GM12878 (cell line): ENCODE results near the gene SMARCB1. TPM values are rescaled to one million over a fixed set of nuclear protein-coding genes. Genes with fewer than 3 reads are reported as not detected.
A peak's percentile ranks its signal among the peaks of the same experiment; 100 is the strongest.

Experiments
- ATAC-seq: fragments of 200-7000 bp; cut with Tn5 transposase; 3 replicates; pipeline ENCODE4 v1.9.1; 2020; ENCODE audit warnings: mild to moderate bottlenecking, moderate library complexity
- Bru-seq: library from RNA; stranded (reverse); fragments of 400-500 nt; gene quantifications from one replicate; lab custom pipeline; 2021; lab: Mats Ljungman, UMichigan
- BruChase-seq, 2 experiments: library from RNA; stranded (reverse); fragments of 400-500 nt; gene quantifications; one replicate each; lab custom pipeline; 2021; lab: Mats Ljungman, UMichigan
- BruUV-seq: library from RNA; stranded (reverse); fragments of 400-500 nt; replicated peaks from 2 replicates; lab custom pipeline; 2021; lab: Mats Ljungman, UMichigan
- CTCF ChIA-PET: fragments of 300-600 bp; sonication (Branson Sonifier 250); formaldehyde crosslinking; extraction: SDS; loops from one replicate; lab custom pipeline; 2021; ENCODE audit warnings: inconsistent platforms; lab: Yijun Ruan, JAX
- POLR2A ChIA-PET: fragments of 350-600 bp; formaldehyde crosslinking; extraction: SDS; loops from one replicate; lab custom pipeline; 2021; ENCODE audit warnings: inconsistent platforms; lab: Charles Lee
- RAD21 ChIA-PET: fragments of 300-600 bp; sonication (Branson Sonifier 250); formaldehyde crosslinking; loops from one replicate; lab custom pipeline; 2023; ENCODE audit warnings: antibody characterized with exemption; ENCODE audit not compliant: unreplicated experiment; lab: Charles Lee
- SMC1A ChIA-PET: fragments of 300-600 bp; sonication (Branson Sonifier 250); formaldehyde crosslinking; loops from one replicate; lab custom pipeline; 2023; ENCODE audit not compliant: unreplicated experiment, uncharacterized antibody; lab: Charles Lee
- DNase-seq: peaks from one replicate; pipeline ENCODE4 v3.0.0-alpha.2; 2011; ENCODE audit warnings: low read depth, low spot score
- FAIRE-seq: peaks from 3 replicates; lab custom pipeline; 2011; peaks lifted over from hg19 to GRCh38; lab: Jason Lieb, UNC
- H2AFZ ChIP-seq: 2 replicates; pipeline ENCODE4 v1.6.0; 2011; ENCODE audit warnings: low read depth, low read length, control low read depth; ENCODE audit not compliant: control insufficient read depth
- H3K27ac ChIP-seq: 2 replicates; pipeline ENCODE4 v1.5.1; 2011; ENCODE audit warnings: control low read depth; ENCODE audit not compliant: control insufficient read depth, insufficient read depth
- H3K27me3 ChIP-seq, 2 experiments: replicated peaks in 1 of 2; 2 replicates each; pipeline versions ENCODE4 v1.6.0 to v1.6.1; 2011; ENCODE audit warnings: low read length in 1 of 2; ENCODE audit not compliant: control insufficient read depth in 2 of 2, insufficient read depth in 2 of 2
- H3K36me3 ChIP-seq, 2 experiments: 2 replicates each; pipeline ENCODE4 v1.5.1; 2011; ENCODE audit warnings: low read length in 1 of 2; ENCODE audit not compliant: control insufficient read depth in 2 of 2, insufficient read depth in 2 of 2
- H3K4me1 ChIP-seq: 2 replicates; pipeline ENCODE4 v1.6.1; 2011; ENCODE audit warnings: mild to moderate bottlenecking, low read length, moderate library complexity, mixed read lengths; ENCODE audit not compliant: control insufficient read depth, insufficient read depth
- H3K4me2 ChIP-seq: 2 replicates; pipeline ENCODE4 v1.6.0; 2011; ENCODE audit warnings: control low read depth; ENCODE audit not compliant: control insufficient read depth, insufficient read depth
- H3K4me3 ChIP-seq: fragments of 200-600 bp; sonication (generic); 2 replicates; pipeline ENCODE4 v1.5.1; 2016
- H3K79me2 ChIP-seq: 2 replicates; pipeline ENCODE4 v1.6.0; 2011; ENCODE audit warnings: low read length; ENCODE audit not compliant: control insufficient read depth, insufficient read depth
- H3K9ac ChIP-seq: 2 replicates; pipeline ENCODE4 v1.8.0; 2011; ENCODE audit warnings: low read length, control low read depth, mixed read lengths; ENCODE audit not compliant: control insufficient read depth, insufficient read depth
- H3K9me3 ChIP-seq: replicated peaks from 3 replicates; pipeline ENCODE4 v1.5.1; 2011; ENCODE audit warnings: mild to moderate bottlenecking, low read length; ENCODE audit not compliant: control insufficient read depth, insufficient read depth
- H4K20me1 ChIP-seq: 2 replicates; pipeline ENCODE4 v1.6.0; 2011; ENCODE audit not compliant: control insufficient read depth, insufficient read depth
- BHLHE40 ChIP-seq, 2 experiments: fragments of 450-650 bp in 1 of 2; IDR thresholded peaks; 2 replicates each; pipeline ENCODE4 v1.6.1; 2011 to 2017; ENCODE audit warnings: low read depth in 2 of 2, borderline replicate concordance in 1 of 2, improper control_type of control experiment in 1 of 2, low read length in 1 of 2, mild to moderate bottlenecking in 1 of 2
- LARP7 ChIP-seq: fragments of 450-650 bp; IDR thresholded peaks from 2 replicates; pipeline ENCODE4 v1.6.1; 2017; ENCODE audit warnings: mild to moderate bottlenecking
- MTA2 ChIP-seq: fragments of 450-650 bp; IDR thresholded peaks from 2 replicates; pipeline ENCODE4 v1.6.1; 2016; ENCODE audit warnings: low read depth, mild to moderate bottlenecking, moderate library complexity
- NKRF ChIP-seq: fragments of 450-650 bp; conservative IDR thresholded peaks from 2 replicates; pipeline ENCODE4 v1.6.1; 2017; ENCODE audit warnings: mild to moderate bottlenecking, moderate library complexity
- POLR2A ChIP-seq: IDR thresholded peaks from 2 replicates; pipeline ENCODE4 v1.6.1; 2011; ENCODE audit warnings: low read depth, mild to moderate bottlenecking, low read length
- POU2F2 ChIP-seq: IDR thresholded peaks from 3 replicates; pipeline ENCODE4 v1.6.1; 2011; ENCODE audit warnings: low read depth, mild to moderate bottlenecking, low read length, borderline replicate concordance
- RUNX3 ChIP-seq: IDR thresholded peaks from 2 replicates; pipeline ENCODE4 v1.6.1; 2012; ENCODE audit warnings: low read length, inconsistent platforms
- SKIL ChIP-seq: fragments of 450-650 bp; IDR thresholded peaks from 2 replicates; pipeline ENCODE4 v1.6.1; 2017; ENCODE audit warnings: mild to moderate bottlenecking, low read depth, inconsistent platforms; ENCODE audit not compliant: poor library complexity, severe bottlenecking
- SMARCA5 ChIP-seq: fragments of 450-650 bp; IDR thresholded peaks from 2 replicates; pipeline ENCODE4 v1.6.1; 2017; ENCODE audit warnings: mild to moderate bottlenecking
- SP1 ChIP-seq: IDR thresholded peaks from one replicate; pipeline ENCODE4 v1.6.1; 2011; ENCODE audit warnings: low read depth, low read length
- SREBF2 ChIP-seq: IDR thresholded peaks from 2 replicates; pipeline ENCODE4 v1.6.1; 2012; ENCODE audit warnings: mild to moderate bottlenecking, low read length
- TCF3 ChIP-seq: IDR thresholded peaks from 2 replicates; pipeline ENCODE4 v1.6.1; 2012; ENCODE audit warnings: low read depth, mild to moderate bottlenecking, low read length, borderline replicate concordance; ENCODE audit not compliant: insufficient read depth
- WGBS: methylation state at CpG from one replicate; pipeline ENCODE4 v1.1.6; 2016; ENCODE audit warnings: low lambda C conversion rate; ENCODE audit not compliant: insufficient replicate concordance, insufficient coverage; ENCODE audit errors: missing lambda C conversion rate; 5-methylcytosine and 5-hydroxymethylcytosine counted together
- in situ Hi-C: fragments of 300-500 bp; cut with MboI; formaldehyde crosslinking; loops from 9 replicates; pipeline ENCODE4 v1.14.3; 2018; ENCODE audit warnings: mixed read lengths
- intact Hi-C: fragments of 100-400 bp; cut with micrococcal nuclease; formaldehyde crosslinking; loops from one replicate; pipeline ENCODE4 v1.14.2; 2022; ENCODE audit not compliant: unreplicated experiment
- long read RNA-seq, 2 experiments: library from polyadenylated mRNA; unstranded; transcript quantifications; one replicate each; pipeline ENCODE4 v2.0.0, GENCODE V29; 2019 to 2020
- polyA minus RNA-seq, 3 experiments: library from RNA; depleted of rRNA, polyadenylated mRNA; stranded (reverse); fragments of >200 nt; gene quantifications; 2 replicates each; pipeline ENCODE4 v1.2.3, GENCODE V29; 2011
- polyA plus RNA-seq, 11 experiments: library from polyadenylated mRNA; depleted of rRNA in 4 of 11; unstranded in 6 of 11; stranded (reverse) in 5 of 11; fragments of >200 nt; fragmentation: Nextera tagmentation in 4 of 11; fragmentation: Illumina TruSeq in 1 of 11; extraction: Ambion mirVana in 4 of 11; extraction: Trizol in 1 of 11; gene quantifications; 1 replicate in 1 of 11; 2 replicates in 10 of 11; pipeline versions ENCODE4 v1.2.1 to v1.2.3, GENCODE V29; 2011 to 2016; ENCODE audit warnings: inconsistent platforms in 2 of 11, missing spikeins in 2 of 11, low read depth in 1 of 11
- total RNA-seq, 4 experiments: library from RNA; depleted of rRNA in 3 of 4; stranded (reverse); fragments of >200 nt in 3 of 4; fragmentation: Illumina TruSeq in 1 of 4; extraction: Trizol in 1 of 4; gene quantifications; 2 replicates each; pipeline versions ENCODE4 v1.2.1 to v1.2.3, GENCODE V29; 2013 to 2021

SMARCB1 gene
- total RNA-seq (2013; cell fraction: nucleolus; rRNA removed) = 112 and 119 TPM in 2 replicates
- total RNA-seq (2014; rRNA removed) (167 and 177 TPM in 2 replicates), total RNA-seq (2014; rRNA removed; fragmentation: Illumina TruSeq; extraction: Trizol) (108 and 112 TPM in 2 replicates), total RNA-seq (2021) (179 and 185 TPM in 2 replicates), polyA plus RNA-seq (2011; rRNA removed) (183 and 187 TPM in 2 replicates), polyA plus RNA-seq (2014; fragmentation: Illumina TruSeq; extraction: Trizol) (130 and 198 TPM in 2 replicates), polyA plus RNA-seq (2014; fragmentation: Nextera tagmentation; extraction: Ambion mirVana) (10 to 100 TPM in 1 of 2 experiments, 1 to 10 TPM in 1; 9.1 to 17.9 TPM), polyA plus RNA-seq (2014; rRNA removed) (215 and 239 TPM in 2 replicates), polyA plus RNA-seq (2016; fragmentation: Nextera tagmentation; extraction: Ambion mirVana) (100 to 1,000 TPM; 192 to 207 TPM), polyA minus RNA-seq (2011; rRNA and poly(A)+ RNA removed) (104 and 119 TPM in 2 replicates), Bru-seq, nascent RNA (percentile 80 among the genes with signal in this experiment), BruChase-seq, experiment 1, labeled RNA remaining after a 6-hour chase (percentile 85 among the genes with signal in this experiment), BruChase-seq, experiment 2, labeled RNA remaining after a 2-hour chase (percentile 76 among the genes with signal in this experiment)
- 81.1 TPM for polyA plus RNA-seq (2011; ENCODE audit: low read depth)
- 136 and 163 TPM in 2 replicates for polyA plus RNA-seq (2011; cell fraction: cytosol; rRNA removed)
- polyA plus RNA-seq (2011; cell fraction: nucleus; rRNA removed) = 103 and 127 TPM in 2 replicates
- polyA plus RNA-seq (2012) = 150 and 176 TPM in 2 replicates
- polyA minus RNA-seq (2011; cell fraction: cytosol; rRNA and poly(A)+ RNA removed) = 23.8 and 37.5 TPM in 2 replicates
- 26.4 and 66.3 TPM in 2 replicates for polyA minus RNA-seq (2011; cell fraction: nucleus; rRNA and poly(A)+ RNA removed)
- long read RNA-seq, experiment 1, full-length matches to known transcripts = 123 of 138 reads
- long read RNA-seq, experiment 1, partial matches to known transcripts = 4 of 138 reads
- long read RNA-seq, experiment 1, other reads (novel, unspliced or antisense) = 11 of 138 reads
- long read RNA-seq, experiment 2, full-length matches to known transcripts = 7 of 12 reads
- long read RNA-seq, experiment 2, partial matches to known transcripts = 5 of 12 reads
- long read RNA-seq, experiment 2, other reads (novel, unspliced or antisense) = 0 of 12 reads

DNA sequence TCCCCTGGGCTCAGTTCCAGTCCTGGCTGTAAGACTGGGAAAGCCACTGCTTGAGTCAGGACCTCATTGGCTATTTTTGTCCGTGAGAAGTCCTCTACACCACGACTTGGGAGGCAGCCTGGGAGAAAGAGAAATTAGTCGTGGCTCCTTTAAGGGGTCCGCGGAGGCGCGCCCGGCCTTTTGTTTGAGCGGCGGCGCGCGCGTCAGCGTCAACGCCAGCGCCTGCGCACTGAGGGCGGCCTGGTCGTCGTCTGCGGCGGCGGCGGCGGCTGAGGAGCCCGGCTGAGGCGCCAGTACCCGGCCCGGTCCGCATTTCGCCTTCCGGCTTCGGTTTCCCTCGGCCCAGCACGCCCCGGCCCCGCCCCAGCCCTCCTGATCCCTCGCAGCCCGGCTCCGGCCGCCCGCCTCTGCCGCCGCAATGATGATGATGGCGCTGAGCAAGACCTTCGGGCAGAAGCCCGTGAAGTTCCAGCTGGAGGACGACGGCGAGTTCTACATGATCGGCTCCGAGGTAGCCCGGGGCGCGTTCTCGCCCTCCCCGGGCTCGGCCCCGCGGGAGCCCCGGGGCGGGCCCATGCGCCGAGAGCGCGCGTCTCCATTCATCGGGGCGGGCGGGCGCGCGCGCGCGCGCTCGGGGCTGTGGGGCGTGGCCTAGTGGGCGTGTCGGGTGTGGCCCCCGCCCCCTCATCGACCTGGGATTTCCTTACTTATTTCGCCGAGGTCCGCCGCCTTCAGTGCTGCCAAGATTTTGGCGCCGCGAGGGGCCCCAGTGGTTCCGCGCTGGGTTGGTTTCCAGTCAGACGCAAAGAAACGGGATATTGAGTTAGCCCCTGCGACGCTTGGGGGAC is at the start of gene SMARCB1:
Gene SMARCB1, plus strand, starts transcription at position 215 of the 848 bp plus-strand sequence. Its CDS starts 204 bp downstream, at position 419.
- Histone ChIP-seq H3K27me3 (no peaks in the 10 kb centered on the region), H2AFZ (peak within 1 kb of the TSS; percentile 97), H3K9ac (peak within 1 kb of the TSS; percentile 99), H3K79me2 (peaks cover 46% of the 10 kb centered on the region), H3K4me2 (peak within 1 kb of the TSS; percentile 98), H4K20me1 (0 out of 2 replicates have a peak, but pooled peaks cover 4% of the 10 kb centered on the region), H3K36me3 (peaks cover 3 to 8% of the 10 kb centered on the region in 2 experiments; a peak in 3 of 4 replicates), H3K4me1 (peaks cover 11% of the 10 kb centered on the region), H3K4me3 (peak within 1 kb of the TSS; percentile 73), H3K27ac (peak within 1 kb of the TSS; percentile 98), H3K9me3 (no peaks in the 10 kb centered on the region)
- DNase-seq = no peak
- WGBS = under 1% methylated on average over 55 of the region's 97 CpGs
- CTCF ChIA-PET = interaction anchor here (0.8 to 1.5 kb wide), 3 partner anchors 16 to 59 kb away, joined by 3 read pairs; no protein-coding TSS in a partner anchor
- RAD21 ChIA-PET = interaction anchor here (0.6 to 1.1 kb wide), 5 partner anchors 14 to 616 kb away, joined by 3 to 4 read pairs (median 3); partner anchors contain the start of genes MIF and MMP11
- peak; percentile 18 for FAIRE-seq
- in situ Hi-C loops (no loop called here), intact Hi-C loops (loop anchor here (2.0 kb wide), 1 partner anchor 18 kb away; no protein-coding TSS in a partner anchor)
- ATAC-seq = peak; percentile 82
- no TSS peak for BruUV-seq
- SMC1A ChIA-PET = interaction anchor here (1.0 to 1.9 kb wide), 7 partner anchors 9 to 59 kb away, joined by 3 to 5 read pairs (median 4); no protein-coding TSS in a partner anchor
- POLR2A ChIA-PET = interaction anchor here (0.5 to 2.5 kb wide), 4 partner anchors 19 to 108 kb away, joined by 3 to 8 read pairs (median 6); partner anchors contain the start of genes CHCHD10 and SLC2A11
- TF ChIP-seq LARP7 = peak; percentile 96
- peak; percentile 24; the same call in 1 of the 2 replicates for TF ChIP-seq MTA2
- peak; percentile 18; the same call in 1 of the 2 replicates for TF ChIP-seq RUNX3
- TF ChIP-seq TCF3 = 0 out of 2 replicates have a peak, but pooled peaks have one; percentile 33
- TF ChIP-seq SREBF2 = no peak
- TF ChIP-seq BHLHE40 (IDR thresholded peaks at IDR 0.05; ENCODE audit: borderline replicate concordance in 1 of 2, low read depth in 2 of 2, low read length in 1 of 2) = peak in 1 of 2 experiments; percentile 92; a peak in 3 of 4 replicates
- peak; percentile 98 for TF ChIP-seq SMARCA5
- peak; percentile 64; the same call in 1 of the 3 replicates for TF ChIP-seq POU2F2
- peak; percentile 5 for TF ChIP-seq SP1
- no peak for TF ChIP-seq SKIL
- peak; percentile 85 for TF ChIP-seq POLR2A
- TF ChIP-seq NKRF = peak; percentile 57
